NCI-H774 (cell line): Measurements from ENCODE around the gene CASP4.
"Not testable (repeated sequence)": the region's sequence is repeated elsewhere in the genome, so short reads cannot be mapped to it uniquely, and the experiment has no call there.

ENCODE experiments used
- DNase-seq: peaks from one replicate; lab custom pipeline; 2025; lab: John Stamatoyannopoulos, UW

Gene CASP4

GRCh38 chr11:104956528-104956927, 11.8 kb downstream of the CASP4 start:
- no peak for DNase-seq

GRCh38 chr11:104946907-104947306, 21.5 kb downstream of the CASP4 start:
- DNase-seq, result no peak

- DNase-seq, result peak; percentile 15
Observed at GRCh38 chr11:104944076-104944475, 24.3 kb downstream of the CASP4 start.

GRCh38 chr11:104943561-104943960, 24.8 kb downstream of the CASP4 start:
- peak; percentile 55 for DNase-seq

- DNase-seq, result no peak
Observed at GRCh38 chr11:104934594-104934993, 33.8 kb downstream of the CASP4 start.

GRCh38 chr11:104934073-104934472, 34.3 kb downstream of the CASP4 start:
- DNase-seq, result not testable (repeated sequence)

- no peak for DNase-seq
Observed at GRCh38 chr11:104928811-104929210, 39.6 kb downstream of the CASP4 start.

- no peak for DNase-seq
Observed at GRCh38 chr11:104926771-104927611, 41.4 kb downstream of the CASP4 start.

- no peak for DNase-seq
Observed at GRCh38 chr11:104925850-104926249, 42.5 kb downstream of the CASP4 start.

GRCh38 chr11:104918113-104918824, 50.1 kb downstream of the CASP4 start:
- DNase-seq, result no peak

GRCh38 chr11:104917271-104918112, 50.9 kb downstream of the CASP4 start:
- no peak for DNase-seq

- no peak for DNase-seq
Observed at GRCh38 chr11:104916442-104916841, 51.9 kb downstream of the CASP4 start.

- DNase-seq, result no peak
Observed at GRCh38 chr11:104912102-104912501, 56.3 kb downstream of the CASP4 start.

GRCh38 chr11:104908186-104908531, 60.2 kb downstream of the CASP4 start:
- DNase-seq, result no peak

- DNase-seq, result no peak
Observed at GRCh38 chr11:104907521-104908185, 60.7 kb downstream of the CASP4 start.

GRCh38 chr11:104905271-104905670, 63.1 kb downstream of the CASP4 start:
- DNase-seq, result no peak

GRCh38 chr11:104899226-104899625, 69.1 kb downstream of the CASP4 start:
- DNase-seq, result no peak

GRCh38 chr11:104898685-104899013, 69.7 kb downstream of the CASP4 start:
- no peak for DNase-seq

GRCh38 chr11:104897891-104898684, 70.3 kb downstream of the CASP4 start, which contains the start of gene CASP12:
Gene CASP12, minus strand, starts transcription at chr11:104898460.
- no peak for DNase-seq

- DNase-seq, result no peak
Observed at GRCh38 chr11:104895634-104896033, 72.7 kb downstream of the CASP4 start.

- no peak for DNase-seq
Observed at GRCh38 chr11:104893876-104894275, 74.5 kb downstream of the CASP4 start.
